Prostate gland (tissue), 2 donors: Measurements from ENCODE around the gene EIF6.

Source experiments
- CTCF ChIP-seq, 4 experiments: fragments of 200-600 bp in 2 of 4; fragments of 450-650 bp in 2 of 4; sonication (generic) in 2 of 4; IDR thresholded peaks; 1 replicate in 3 of 4; 2 replicates in 1 of 4; pipeline ENCODE4 v1.5.1; 2016 to 2019; ENCODE audit warnings: antibody characterized with exemption in 4 of 4, mild to moderate bottlenecking in 2 of 4, moderate library complexity in 2 of 4
- POLR2A ChIP-seq: fragments of 450-650 bp; IDR thresholded peaks from one replicate; pipeline ENCODE4 v1.6.1; 2016; ENCODE audit warnings: antibody characterized with exemption, mild to moderate bottlenecking

GRCh38 chr20:35284992-35285805 is 627 bp upstream of the EIF6 start:
- TF ChIP-seq POLR2A (no peak), CTCF (IDR thresholded peaks at IDR 0.05) (no peak)
